ENCODE measurements around the gene GDPD5.

The GDPD5 gene

GRCh38 chr11:75475767-75476650 is 49.7 kb downstream of the GDPD5 start:
- Histone ChIP-seq H3K79me2 (ENCODE audit: insufficient read depth, low read depth) (no peaks in the 10 kb centered on the region), H3K36me3 (ENCODE audit: insufficient read depth) (no peaks in the 10 kb centered on the region), H3K4me3 (IDR thresholded peaks at IDR 0.05; ENCODE audit: insufficient read depth, low read depth, low read length) (no peak overlapping the region), H3K27me3 (ENCODE audit: insufficient read depth, low read depth) (no peaks in the 10 kb centered on the region), H3K4me2 (no peak overlapping the region), H3K9ac (no peak overlapping the region), H3K4me1 (ENCODE audit: low read depth, poor library complexity, severe bottlenecking) (no peaks in the 10 kb centered on the region), H3K27ac (no peak overlapping the region), H2AFZ (ENCODE audit: low read depth) (no peak overlapping the region), H4K20me1 (ENCODE audit: insufficient read depth) (no peaks in the 10 kb centered on the region)
- TF ChIP-seq CTCF (conservative IDR thresholded peaks at IDR 0.05; ENCODE audit: low read depth, low read length) = no peak

GRCh38 chr11:75474878-75475766 is 50.6 kb downstream of the GDPD5 start:
- no peaks in the 10 kb centered on the region for H3K79me2 ChIP-seq (ENCODE audit: insufficient read depth, low read depth)
- no peaks in the 10 kb centered on the region for H4K20me1 ChIP-seq (ENCODE audit: insufficient read depth)
- H3K4me3 ChIP-seq (IDR thresholded peaks at IDR 0.05; ENCODE audit: insufficient read depth, low read depth, low read length) = no peak overlapping the region
- H3K27me3 ChIP-seq (ENCODE audit: insufficient read depth, low read depth) = no peaks in the 10 kb centered on the region
- H2AFZ ChIP-seq (ENCODE audit: low read depth) = no peak overlapping the region
- no peak overlapping the region for H3K9ac ChIP-seq
- no peak overlapping the region for H3K27ac ChIP-seq
- H3K4me1 ChIP-seq (ENCODE audit: low read depth, poor library complexity, severe bottlenecking) = no peaks in the 10 kb centered on the region
- TF ChIP-seq CTCF (conservative IDR thresholded peaks at IDR 0.05; ENCODE audit: low read depth, low read length) = no peak
- H3K36me3 ChIP-seq (ENCODE audit: insufficient read depth) = no peaks in the 10 kb centered on the region
- H3K4me2 ChIP-seq = no peak overlapping the region

- TF ChIP-seq CTCF (conservative IDR thresholded peaks at IDR 0.05; ENCODE audit: low read depth, low read length) = no peak
- Histone ChIP-seq H3K4me3 (IDR thresholded peaks at IDR 0.05; ENCODE audit: insufficient read depth, low read depth, low read length) (no peak overlapping the region), H3K4me1 (ENCODE audit: low read depth, poor library complexity, severe bottlenecking) (no peaks in the 10 kb centered on the region), H3K27ac (no peak overlapping the region), H3K79me2 (ENCODE audit: insufficient read depth, low read depth) (no peaks in the 10 kb centered on the region), H3K36me3 (ENCODE audit: insufficient read depth) (no peaks in the 10 kb centered on the region), H3K9ac (no peak overlapping the region), H4K20me1 (ENCODE audit: insufficient read depth) (no peaks in the 10 kb centered on the region), H3K4me2 (no peak overlapping the region), H2AFZ (ENCODE audit: low read depth) (no peak overlapping the region), H3K27me3 (ENCODE audit: insufficient read depth, low read depth) (no peaks in the 10 kb centered on the region)
These were observed 51.5 kb downstream of the GDPD5 start for GRCh38 chr11:75474240-75474639.

GRCh38 chr11:75473684-75474083 is 52.1 kb downstream of the GDPD5 start:
- Histone ChIP-seq H2AFZ (ENCODE audit: low read depth) (no peak overlapping the region), H3K4me1 (ENCODE audit: low read depth, poor library complexity, severe bottlenecking) (no peaks in the 10 kb centered on the region), H3K9ac (no peak overlapping the region), H3K79me2 (ENCODE audit: insufficient read depth, low read depth) (no peaks in the 10 kb centered on the region), H3K4me2 (no peak overlapping the region), H3K27ac (no peak overlapping the region), H3K27me3 (ENCODE audit: insufficient read depth, low read depth) (no peaks in the 10 kb centered on the region), H3K4me3 (IDR thresholded peaks at IDR 0.05; ENCODE audit: insufficient read depth, low read depth, low read length) (no peak overlapping the region), H4K20me1 (ENCODE audit: insufficient read depth) (no peaks in the 10 kb centered on the region), H3K36me3 (ENCODE audit: insufficient read depth) (no peaks in the 10 kb centered on the region)
- no peak for TF ChIP-seq CTCF (conservative IDR thresholded peaks at IDR 0.05; ENCODE audit: low read depth, low read length)

All from KMS-11 (cell line).